HAP-1 (cell line): ENCODE data around the gene CEACAM19.
"Not testable (repeated sequence)": the region's sequence is repeated elsewhere in the genome, so short reads cannot be mapped to it uniquely, and the experiment has no call there.

Experiments
- DNase-seq, 2 experiments: peaks; one replicate each; pipeline ENCODE4 v3.0.0-alpha.2; 2016 to 2020; ENCODE audit warnings: low spot score in 2 of 2
- H3K27me3 ChIP-seq: fragments of 250-450 bp; sonication (Bioruptor Pico); 2 replicates; pipeline ENCODE4 v1.5.1; 2020; ENCODE audit warnings: low read depth, mild to moderate bottlenecking, moderate library complexity
- H3K36me3 ChIP-seq: fragments of 250-450 bp; sonication (Bioruptor Pico); replicated peaks from 2 replicates; pipeline ENCODE4 v1.5.1; 2020; ENCODE audit warnings: mild to moderate bottlenecking
- H3K4me1 ChIP-seq: fragments of 250-450 bp; sonication (Bioruptor Pico); 2 replicates; pipeline ENCODE4 v1.5.1; 2020; ENCODE audit warnings: mild to moderate bottlenecking
- H3K4me3 ChIP-seq: fragments of 250-450 bp; sonication (Bioruptor Pico); 2 replicates; pipeline ENCODE4 v1.5.1; 2020; ENCODE audit warnings: mild to moderate bottlenecking, moderate library complexity
- H3K9me3 ChIP-seq: fragments of 250-450 bp; sonication (Bioruptor Pico); 2 replicates; pipeline ENCODE4 v1.5.1; 2020; ENCODE audit warnings: mild to moderate bottlenecking, moderate library complexity
- in situ Hi-C: fragments of 300-500 bp; cut with MboI; formaldehyde crosslinking; loops from 3 replicates; pipeline ENCODE4 v1.14.3; 2020; ENCODE audit warnings: low sequenced_read_pairs, inconsistent platforms, mixed read lengths

Gene CEACAM19, protein sequence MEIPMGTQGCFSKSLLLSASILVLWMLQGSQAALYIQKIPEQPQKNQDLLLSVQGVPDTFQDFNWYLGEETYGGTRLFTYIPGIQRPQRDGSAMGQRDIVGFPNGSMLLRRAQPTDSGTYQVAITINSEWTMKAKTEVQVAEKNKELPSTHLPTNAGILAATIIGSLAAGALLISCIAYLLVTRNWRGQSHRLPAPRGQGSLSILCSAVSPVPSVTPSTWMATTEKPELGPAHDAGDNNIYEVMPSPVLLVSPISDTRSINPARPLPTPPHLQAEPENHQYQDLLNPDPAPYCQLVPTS

DNA sequence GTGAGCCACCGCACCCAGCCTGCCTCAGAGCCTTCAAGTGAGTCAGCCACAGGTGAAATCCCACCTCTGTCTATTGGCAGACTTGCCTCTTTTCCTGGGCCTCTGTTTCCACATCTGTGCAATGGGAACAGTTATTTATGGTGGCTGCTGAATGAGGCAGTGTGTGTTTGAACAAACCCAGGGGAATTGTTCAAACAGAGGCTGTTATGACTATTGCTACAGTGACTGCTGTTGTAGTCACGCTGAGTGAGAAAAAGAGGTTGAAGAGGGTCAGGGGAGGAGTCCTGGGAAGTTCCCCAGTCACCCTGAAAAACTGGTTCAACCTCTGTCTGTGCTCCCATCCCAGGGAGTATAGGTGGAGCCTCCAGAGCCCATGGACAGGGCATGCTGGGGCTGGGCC lies at the start of gene CEACAM19:
CEACAM19 (plus strand) TSS at position 83 of the 400 bp plus-strand sequence. CDS start 450 bp downstream, outside the sequence.
- no peak for DNase-seq
- no peak within 1 kb of the TSS for H3K4me3 ChIP-seq
- H3K36me3 ChIP-seq: no peaks in the 10 kb centered on the region
- in situ Hi-C loops: no loop called here
- H3K9me3 ChIP-seq: no peaks in the 10 kb centered on the region
- H3K4me1 ChIP-seq: no peaks in the 10 kb centered on the region; the same call in 1 of the 2 replicates
- no peaks in the 10 kb centered on the region for H3K27me3 ChIP-seq

DNA sequence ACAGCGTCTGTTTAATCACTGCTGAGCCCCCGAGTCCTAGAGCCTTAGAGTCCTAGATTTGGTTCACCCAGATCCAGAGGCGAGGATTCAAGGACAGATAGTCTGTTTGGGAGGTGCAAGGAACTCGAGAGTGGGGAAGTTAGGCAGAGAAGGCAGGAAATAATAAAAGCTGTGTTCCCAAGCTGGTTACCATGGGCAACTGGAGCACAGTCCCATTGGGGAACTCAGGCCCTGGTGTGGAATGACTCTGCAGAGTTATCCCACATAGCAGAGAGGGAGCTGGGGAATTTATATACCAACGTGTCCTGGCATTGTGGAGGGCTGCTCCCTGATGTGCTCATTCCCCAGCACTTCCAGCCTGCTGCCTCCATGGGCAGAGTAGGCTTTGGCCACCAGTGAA lies 48.2 kb upstream of the CEACAM19 start:
- Histone ChIP-seq H3K36me3 (no peaks in the 10 kb centered on the region), H3K9me3 (no peaks in the 10 kb centered on the region), H3K27me3 (no peaks in the 10 kb centered on the region), H3K4me1 (no peaks in the 10 kb centered on the region), H3K4me3 (no peak overlapping the region)
- DNase-seq: no peak
- in situ Hi-C loops: no loop called here

DNA sequence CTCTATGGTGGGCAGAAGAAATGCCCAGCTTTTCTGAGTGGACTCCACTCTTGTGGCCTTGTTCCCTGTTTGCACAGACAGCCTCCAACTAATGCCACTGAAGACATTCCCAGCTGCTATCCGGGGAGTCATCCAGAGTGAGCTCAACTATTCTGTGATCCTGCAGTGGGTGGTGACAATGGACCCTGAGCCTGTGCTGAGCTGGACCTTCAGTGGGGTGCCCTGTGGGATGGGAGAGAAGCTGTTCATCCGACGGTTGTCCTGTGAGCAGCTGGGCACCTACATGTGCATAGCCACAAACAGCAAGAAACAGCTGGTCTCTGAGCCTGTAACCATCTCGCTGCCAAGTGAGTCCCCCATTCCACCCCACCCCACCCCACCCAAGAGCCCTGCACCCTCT lies 47.7 kb upstream of the CEACAM19 start:
- no peaks in the 10 kb centered on the region for H3K4me1 ChIP-seq
- in situ Hi-C loops: no loop called here
- no peak for DNase-seq
- no peaks in the 10 kb centered on the region for H3K27me3 ChIP-seq
- no peaks in the 10 kb centered on the region for H3K9me3 ChIP-seq
- H3K4me3 ChIP-seq: no peak overlapping the region
- H3K36me3 ChIP-seq: no peaks in the 10 kb centered on the region

DNA sequence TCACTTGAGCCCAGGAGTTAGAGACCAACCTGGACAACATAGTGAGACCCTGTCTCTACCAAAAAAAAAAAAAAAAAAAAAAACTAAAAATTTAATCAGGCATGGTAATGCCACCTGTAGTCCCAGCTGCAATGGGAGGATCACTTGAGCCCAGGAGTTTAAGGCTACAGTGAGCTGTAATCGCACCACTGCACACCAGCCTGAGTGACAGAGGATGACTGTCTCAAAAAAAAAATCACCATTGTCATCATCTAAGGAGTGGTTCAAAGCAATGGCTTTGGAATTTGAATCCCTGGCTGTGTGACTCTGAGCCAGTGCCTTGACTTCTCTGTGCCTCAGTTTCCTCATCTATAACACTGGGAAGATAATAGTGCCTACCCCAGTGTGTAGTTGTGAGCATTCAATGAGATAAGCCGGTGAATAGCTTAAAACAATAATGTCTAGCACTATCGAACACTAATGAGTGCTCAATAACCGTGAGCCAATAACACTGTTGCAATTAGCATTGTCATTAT lies 46.4 kb upstream of the CEACAM19 start:
- in situ Hi-C loops: no loop called here
- Histone ChIP-seq H3K4me3 (no peak overlapping the region), H3K36me3 (no peaks in the 10 kb centered on the region), H3K9me3 (no peaks in the 10 kb centered on the region), H3K27me3 (no peaks in the 10 kb centered on the region), H3K4me1 (no peaks in the 10 kb centered on the region)
- no peak for DNase-seq

DNA sequence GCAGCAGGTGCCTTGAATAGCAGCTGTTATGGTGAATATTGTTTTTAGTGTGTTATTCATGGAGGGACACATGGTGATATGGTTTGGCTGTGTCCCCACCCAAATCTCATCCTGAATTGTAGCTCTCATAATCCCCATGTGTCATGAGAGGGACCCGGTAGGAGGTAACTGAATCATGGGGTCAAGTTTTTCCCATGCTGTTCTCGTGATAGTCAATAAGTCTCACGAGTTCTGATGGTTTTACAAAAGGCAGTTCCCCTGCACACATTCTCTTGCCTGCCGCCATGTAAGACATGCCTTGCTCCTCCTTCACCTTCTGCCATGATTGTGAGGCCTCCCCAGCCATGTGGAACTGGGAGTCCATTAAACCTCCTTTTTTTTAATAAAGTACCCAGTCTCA lies 45.6 kb upstream of the CEACAM19 start:
- H3K9me3 ChIP-seq, H3K4me1 ChIP-seq, DNase-seq, in situ Hi-C loops, H3K27me3 ChIP-seq, H3K4me3 ChIP-seq, H3K36me3 ChIP-seq: not testable (repeated sequence)

DNA sequence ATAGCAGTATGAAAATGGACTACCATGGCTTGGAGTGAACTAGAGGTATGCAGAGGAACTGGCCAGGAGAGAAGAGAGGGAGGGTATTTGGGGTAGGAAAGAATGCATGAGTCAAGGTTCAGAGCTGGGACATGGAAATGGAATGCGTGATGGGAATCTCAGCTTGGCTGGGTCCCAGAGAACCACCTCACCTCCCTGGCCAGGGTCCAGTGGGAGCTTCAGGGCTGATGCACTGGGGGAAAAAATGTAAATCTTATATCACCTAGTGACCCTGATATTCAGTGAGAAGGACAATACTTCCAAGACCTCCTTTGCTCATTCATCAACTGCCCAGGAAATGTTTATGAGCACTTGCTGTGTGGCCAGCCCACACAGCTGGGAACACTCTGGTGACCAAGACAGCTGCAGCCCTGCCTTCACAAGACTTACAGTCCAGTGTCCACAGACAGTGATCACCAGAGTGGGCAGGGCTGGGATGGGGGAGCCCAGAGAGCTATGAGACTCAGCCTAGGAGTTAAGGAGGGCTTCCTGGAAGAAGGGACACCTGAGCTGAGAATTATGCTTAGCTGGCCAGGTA lies 45.1 kb upstream of the CEACAM19 start:
- no peak for DNase-seq
- no peaks in the 10 kb centered on the region for H3K27me3 ChIP-seq
- H3K9me3 ChIP-seq: no peaks in the 10 kb centered on the region
- no peak overlapping the region for H3K4me3 ChIP-seq
- H3K4me1 ChIP-seq: no peaks in the 10 kb centered on the region
- no peaks in the 10 kb centered on the region for H3K36me3 ChIP-seq
- in situ Hi-C loops: no loop called here

DNA sequence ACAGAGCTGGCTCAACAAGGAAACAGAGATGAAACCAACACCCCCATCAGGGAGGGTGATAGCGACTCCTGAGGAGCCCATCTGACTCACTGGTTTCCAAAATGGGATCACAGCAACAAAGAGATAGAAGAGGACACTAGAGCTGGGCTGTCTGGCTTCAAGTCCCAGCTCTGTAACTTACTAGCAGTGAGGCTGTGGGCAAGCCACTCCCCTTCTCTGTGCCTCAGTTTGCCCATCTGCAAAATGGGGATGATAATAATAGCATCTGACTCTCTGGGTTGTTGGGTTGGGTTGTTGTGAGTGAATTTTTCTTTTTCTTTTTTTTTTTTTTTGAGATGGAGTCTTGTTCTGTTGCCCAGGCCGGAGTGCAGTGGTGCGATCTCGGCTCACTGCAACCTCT lies 43.7 kb upstream of the CEACAM19 start:
- H3K4me3 ChIP-seq: no peak overlapping the region
- no peaks in the 10 kb centered on the region; the same call in 1 of the 2 replicates for H3K4me1 ChIP-seq
- DNase-seq: no peak
- no peaks in the 10 kb centered on the region for H3K9me3 ChIP-seq
- in situ Hi-C loops: no loop called here
- no peaks in the 10 kb centered on the region for H3K27me3 ChIP-seq
- H3K36me3 ChIP-seq: peaks cover 3% of the 10 kb centered on the region; the same call in 1 of the 2 replicates

DNA sequence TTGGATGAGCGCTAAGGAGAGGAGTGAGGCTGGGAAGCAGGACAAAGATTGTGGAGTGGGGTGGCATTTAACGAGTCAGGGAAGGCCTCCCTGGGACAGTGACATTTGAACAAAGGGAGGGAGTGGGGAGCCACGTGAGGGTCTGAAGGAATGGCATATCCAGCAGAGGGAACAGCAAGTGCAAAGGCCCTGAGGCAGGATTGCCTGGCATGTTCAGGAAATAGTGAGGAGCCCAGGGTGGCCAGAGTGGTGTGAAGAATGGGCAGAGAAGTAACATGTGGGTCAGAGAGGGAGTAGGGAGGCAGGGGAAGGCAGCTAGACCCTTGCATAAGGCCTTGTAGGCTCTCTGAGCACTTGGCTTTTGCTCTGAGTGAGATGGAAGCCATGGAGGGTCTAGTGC lies 42.5 kb upstream of the CEACAM19 start:
- H3K27me3 ChIP-seq: no peaks in the 10 kb centered on the region
- no peaks in the 10 kb centered on the region for H3K9me3 ChIP-seq
- H3K36me3 ChIP-seq: peaks cover 3% of the 10 kb centered on the region; the same call in 1 of the 2 replicates
- no peak for DNase-seq
- in situ Hi-C loops: no loop called here
- H3K4me1 ChIP-seq: peaks cover 6% of the 10 kb centered on the region
- H3K4me3 ChIP-seq: no peak overlapping the region

DNA sequence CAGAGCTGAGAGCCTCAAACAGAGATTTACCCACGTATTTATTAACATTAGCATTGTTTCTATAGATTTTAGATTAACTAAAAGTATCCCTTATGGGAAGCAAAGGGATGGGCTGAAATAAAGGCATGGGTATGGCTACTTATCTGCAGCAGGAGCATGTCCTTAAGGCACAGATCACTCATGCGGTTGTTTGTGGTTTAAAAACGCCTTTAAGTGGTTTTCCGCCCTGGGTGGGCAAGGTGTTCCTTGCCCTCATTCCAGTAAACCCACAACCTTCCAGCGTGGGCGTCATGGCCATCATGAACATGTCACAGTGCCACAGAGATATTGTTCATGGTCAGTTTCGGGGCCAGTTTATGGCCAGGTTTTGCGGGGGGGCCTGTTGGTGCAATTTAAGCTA lies 39.7 kb upstream of the CEACAM19 start:
- not testable (repeated sequence) for H3K9me3 ChIP-seq, DNase-seq

DNA sequence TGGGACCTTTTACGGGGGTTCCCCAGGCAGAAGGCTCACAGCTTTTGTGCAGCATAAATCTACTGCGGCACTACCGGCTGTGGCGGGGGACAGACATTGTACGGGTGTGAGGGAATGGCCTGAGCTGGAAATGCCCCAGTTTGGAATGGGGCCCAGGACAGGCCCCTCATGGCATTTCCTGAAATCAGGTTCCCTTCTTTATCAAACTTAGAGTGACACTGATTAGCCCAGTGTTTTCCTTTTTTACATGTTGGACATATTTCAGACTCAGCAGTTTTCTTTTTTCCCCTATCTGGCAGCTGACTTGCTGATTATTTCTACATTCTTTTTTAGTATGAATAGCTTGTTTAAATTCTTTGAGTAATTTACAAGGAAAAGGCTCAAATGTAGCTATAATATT lies 37.2 kb upstream of the CEACAM19 start:
- H3K4me3 ChIP-seq, in situ Hi-C loops: not testable (repeated sequence)

More for the DNA sequence above, 39.7 kb upstream of the CEACAM19 start:
- H3K4me3 ChIP-seq, H3K27me3 ChIP-seq, H3K36me3 ChIP-seq, in situ Hi-C loops, H3K4me1 ChIP-seq: not testable (repeated sequence)

DNA sequence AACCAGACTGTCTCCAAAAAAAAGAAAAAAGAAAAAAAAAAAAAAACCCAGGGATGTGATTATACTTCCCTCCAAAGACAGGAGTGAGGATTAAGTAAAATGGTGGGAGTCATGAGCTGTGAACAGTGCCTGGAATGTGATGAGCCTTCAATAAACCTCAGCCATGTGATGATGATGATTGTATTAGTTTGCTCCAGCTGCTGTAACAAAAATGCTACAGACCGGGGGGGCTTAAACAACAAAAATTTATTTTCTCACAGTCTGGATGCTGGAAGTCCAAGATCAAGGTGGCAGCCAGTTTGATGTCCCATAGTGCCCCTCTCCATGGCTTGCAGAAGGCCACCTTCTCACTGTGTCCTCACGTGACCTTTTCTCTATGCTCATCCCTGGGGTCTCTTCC lies 36.5 kb upstream of the CEACAM19 start:
- no peaks in the 10 kb centered on the region for H3K27me3 ChIP-seq
- no peaks in the 10 kb centered on the region for H3K9me3 ChIP-seq
- in situ Hi-C loops: no loop called here
- H3K4me3 ChIP-seq: no peak overlapping the region
- peaks cover 6% of the 10 kb centered on the region for H3K4me1 ChIP-seq
- peaks cover 3% of the 10 kb centered on the region; the same call in 1 of the 2 replicates for H3K36me3 ChIP-seq
- DNase-seq: no peak

More for the DNA sequence above, 37.2 kb upstream of the CEACAM19 start:
- not testable (repeated sequence) for H3K9me3 ChIP-seq, H3K4me1 ChIP-seq, H3K36me3 ChIP-seq, H3K27me3 ChIP-seq, DNase-seq

DNA sequence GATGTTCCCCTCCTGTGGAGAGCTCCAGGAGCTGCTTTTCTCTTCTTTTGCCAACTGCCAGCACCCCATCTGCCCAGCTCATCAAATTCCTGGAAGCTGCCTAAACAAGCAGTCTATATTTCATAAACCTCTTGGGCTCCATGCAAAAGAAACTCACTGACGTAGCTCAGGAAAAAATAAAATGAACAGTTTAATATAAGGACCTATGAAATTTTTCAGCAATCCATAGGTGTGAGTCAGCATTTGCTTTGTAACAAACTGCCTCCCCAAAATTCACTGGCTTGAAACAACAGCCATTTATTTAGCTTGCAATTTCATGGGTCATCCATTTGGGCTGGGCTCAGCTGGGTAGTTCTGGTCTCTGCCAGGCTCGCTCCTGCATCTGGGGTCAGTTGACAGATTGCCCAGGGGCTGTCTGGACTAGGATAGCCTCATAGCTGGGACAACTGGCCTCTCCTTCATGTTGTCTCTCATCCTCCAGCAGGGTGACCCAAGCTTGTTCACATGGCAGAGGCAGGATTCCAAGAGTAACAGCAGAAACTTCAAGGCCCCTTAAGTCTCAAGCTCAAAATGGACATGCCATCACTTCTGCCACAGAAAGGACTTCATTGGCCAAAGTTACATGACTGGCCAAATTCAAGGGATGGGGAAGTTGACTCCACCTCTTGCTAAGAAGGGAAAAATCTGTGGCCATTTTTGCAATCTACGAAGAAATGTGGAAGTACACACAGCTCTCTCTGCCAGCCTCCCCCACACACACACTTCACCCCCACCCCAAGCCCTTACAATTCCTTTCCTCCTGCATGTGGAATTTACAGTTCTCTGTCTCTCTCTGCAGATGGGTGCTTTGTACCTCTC lies 35.5 kb upstream of the CEACAM19 start:
- H3K4me3 ChIP-seq: no peak overlapping the region
- H3K9me3 ChIP-seq: no peaks in the 10 kb centered on the region
- H3K27me3 ChIP-seq: no peaks in the 10 kb centered on the region
- H3K36me3 ChIP-seq: peaks cover 3% of the 10 kb centered on the region; the same call in 1 of the 2 replicates
- in situ Hi-C loops: no loop called here
- DNase-seq: no peak
- peaks cover 6% of the 10 kb centered on the region for H3K4me1 ChIP-seq

DNA sequence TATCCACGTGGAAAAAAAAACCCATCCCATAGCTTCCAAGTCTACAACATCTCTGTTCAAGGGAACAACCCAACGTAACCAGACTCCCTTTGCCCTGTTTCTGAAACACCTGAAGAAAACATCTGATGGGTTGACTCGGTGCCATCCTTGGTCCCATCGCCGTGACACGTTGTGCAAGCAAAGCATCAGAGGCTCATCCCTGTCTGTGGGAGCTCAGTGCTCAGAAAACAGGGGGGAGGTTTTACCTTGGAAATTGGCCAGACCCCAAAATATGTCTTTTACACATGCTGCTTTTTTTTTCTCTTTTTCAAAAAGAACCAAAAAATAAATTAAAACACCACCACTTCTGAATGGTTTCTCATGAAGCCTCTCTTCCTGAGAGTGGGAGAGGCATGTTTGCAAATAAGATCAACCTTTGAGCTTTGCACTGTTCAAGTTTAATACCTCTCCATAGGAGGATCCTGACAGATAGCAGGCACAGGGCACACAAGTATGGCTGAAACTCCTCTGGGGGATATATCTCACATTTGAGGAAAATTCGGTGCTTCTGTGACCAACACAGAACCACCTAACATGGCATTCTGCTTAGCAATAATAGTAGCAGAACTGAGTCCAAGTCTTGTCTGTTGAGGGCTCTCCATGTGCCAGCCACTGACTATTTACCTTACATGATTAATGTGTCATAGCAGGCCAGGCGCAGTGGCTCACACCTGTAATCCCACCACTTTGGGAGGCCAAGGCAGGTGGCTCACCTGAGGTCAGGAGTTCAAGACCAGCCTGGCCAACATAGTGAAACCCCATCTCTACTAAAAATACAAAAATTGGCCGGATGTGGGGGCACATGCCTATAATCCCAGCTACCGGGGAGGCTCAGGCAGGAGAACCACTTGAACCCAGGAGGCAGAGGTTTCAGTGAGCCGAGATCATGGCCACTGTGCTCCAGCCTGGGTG lies 34.6 kb upstream of the CEACAM19 start:
- H3K27me3 ChIP-seq: no peaks in the 10 kb centered on the region
- no peak for DNase-seq
- H3K4me1 ChIP-seq: peaks cover 6% of the 10 kb centered on the region
- H3K36me3 ChIP-seq: peaks cover 3% of the 10 kb centered on the region; the same call in 1 of the 2 replicates
- in situ Hi-C loops: no loop called here
- no peak overlapping the region for H3K4me3 ChIP-seq
- no peaks in the 10 kb centered on the region for H3K9me3 ChIP-seq
